ENCODE results near the gene TRPM4. TPM values are rescaled to one million over a fixed set of nuclear protein-coding genes. Genes with fewer than 3 reads are reported as not detected.
"Not testable (repeated sequence)": the region's sequence is repeated elsewhere in the genome, so short reads cannot be mapped to it uniquely, and the experiment has no call there.

Gene TRPM4
- 2.1 and 31.7 TPM in 2 replicates for total RNA-seq (2014; rRNA removed; shearing (Covaris generic))

- DNase-seq (ENCODE audit: low read depth), result peak; percentile 87
Measured at GRCh38 chr19:49157445-49158224, at the start of gene TRPM4. Gene TRPM4 (plus strand): TSS chr19:49157792. CDS start chr19:49157867, 75 bp downstream.

- no peak for DNase-seq (ENCODE audit: low read depth)
Measured at GRCh38 chr19:49109051-49109450, 48.5 kb upstream of the TRPM4 start.

DNA sequence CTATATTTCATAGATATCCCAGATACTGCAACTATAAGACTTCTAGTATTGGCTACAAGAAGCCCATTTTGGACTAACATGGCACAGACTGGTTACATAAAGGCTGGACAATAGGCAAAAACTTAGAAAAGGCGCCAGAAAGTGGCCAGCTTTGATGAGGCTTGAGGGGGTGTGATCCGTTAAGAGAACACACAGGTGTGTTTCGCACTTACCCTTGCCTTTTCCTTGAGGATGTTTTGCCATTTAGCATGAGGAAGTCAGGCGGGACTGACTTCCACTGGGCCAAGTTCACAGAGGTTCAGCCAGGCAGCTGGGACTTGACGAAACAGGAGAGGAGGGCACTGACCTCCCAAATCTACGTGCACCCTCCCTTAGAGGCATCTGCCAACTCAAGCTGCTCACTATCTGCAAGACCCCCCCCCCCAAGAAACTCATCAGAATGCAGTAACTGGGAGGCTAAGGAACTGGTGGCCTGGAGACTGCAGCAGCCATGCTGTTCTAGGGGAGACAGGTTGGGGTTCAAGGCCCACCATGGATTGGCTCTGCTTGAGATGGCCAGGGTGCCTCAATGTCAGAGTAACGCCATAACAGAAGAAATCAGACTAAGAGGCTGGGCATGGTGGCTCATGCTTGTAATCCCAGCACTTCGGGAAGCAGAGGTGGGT lies 47.9 kb upstream of the TRPM4 start:
- no peak for DNase-seq (ENCODE audit: low read depth)

DNA sequence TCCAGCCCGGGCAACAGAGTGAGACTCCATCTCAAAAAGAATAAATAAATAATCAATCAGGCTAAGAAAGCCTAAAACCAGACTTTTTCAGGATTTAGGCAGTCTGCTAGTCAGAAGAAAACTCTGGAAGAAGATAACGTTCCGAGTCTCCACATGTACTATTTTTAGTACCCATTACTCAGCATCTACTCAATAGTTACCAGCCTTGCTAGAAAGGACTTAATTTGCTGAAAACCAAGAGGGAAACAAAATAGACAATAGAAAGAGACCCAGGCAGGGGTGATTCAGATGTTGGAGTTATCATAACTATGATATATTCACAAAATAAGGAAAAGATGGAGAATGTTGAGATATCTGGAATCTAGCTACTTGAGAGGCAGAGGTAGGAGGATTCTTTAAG lies 47.0 kb upstream of the TRPM4 start:
- no peak for DNase-seq (ENCODE audit: low read depth)

GRCh38 chr19:49111218-49111998 lies 46.2 kb upstream of the TRPM4 start:
- DNase-seq (ENCODE audit: low read depth), result no peak

DNA sequence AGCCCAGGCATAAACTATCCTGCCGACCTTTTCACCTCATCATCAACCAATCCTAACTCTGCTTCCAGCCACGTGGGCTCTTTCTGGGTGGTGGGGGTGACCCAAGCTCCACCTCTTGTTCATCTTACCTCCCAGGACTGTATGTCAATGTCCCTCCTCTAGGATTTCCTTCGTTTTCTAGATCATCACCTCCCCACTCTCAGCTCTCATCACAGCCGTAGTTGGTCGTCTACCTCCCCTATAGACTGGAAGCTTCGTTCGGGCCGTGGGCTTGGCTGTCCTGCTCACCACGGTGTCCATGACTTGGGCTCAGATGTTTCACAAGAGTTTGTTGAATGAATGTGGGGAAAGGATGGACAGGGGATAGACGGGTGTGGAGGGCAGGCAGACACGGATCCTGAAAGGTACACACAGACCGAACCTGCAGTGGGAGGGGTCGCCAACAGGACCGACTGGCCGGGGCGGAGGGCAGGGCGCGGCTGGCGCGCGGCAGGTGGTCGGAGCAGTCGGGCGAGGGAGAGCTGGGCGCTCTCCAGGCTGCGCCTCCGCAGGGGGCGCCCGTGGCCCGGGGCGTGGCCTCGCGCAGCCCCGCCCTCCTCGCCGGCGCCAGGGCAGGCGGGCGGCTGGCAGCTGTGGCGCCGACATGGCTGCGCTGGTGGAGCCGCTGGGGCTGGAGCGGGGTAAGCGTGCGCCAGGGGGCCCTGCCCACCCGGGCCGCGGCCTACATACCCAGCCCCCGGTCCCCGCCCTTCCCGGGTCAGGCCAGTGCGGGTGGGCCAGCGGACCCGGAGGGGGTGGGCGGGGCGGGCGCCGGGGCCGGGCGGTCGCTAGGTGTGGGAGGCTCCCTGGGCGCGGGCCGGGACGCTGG lies 43.6 kb upstream of the TRPM4 start, which contains the start of gene LIN7B:
Gene LIN7B, plus strand, starts transcription at position 609 of the 868 bp plus-strand sequence. Its CDS starts 35 bp downstream, at position 644.
- peak; percentile 87 for DNase-seq (ENCODE audit: low read depth)

DNA sequence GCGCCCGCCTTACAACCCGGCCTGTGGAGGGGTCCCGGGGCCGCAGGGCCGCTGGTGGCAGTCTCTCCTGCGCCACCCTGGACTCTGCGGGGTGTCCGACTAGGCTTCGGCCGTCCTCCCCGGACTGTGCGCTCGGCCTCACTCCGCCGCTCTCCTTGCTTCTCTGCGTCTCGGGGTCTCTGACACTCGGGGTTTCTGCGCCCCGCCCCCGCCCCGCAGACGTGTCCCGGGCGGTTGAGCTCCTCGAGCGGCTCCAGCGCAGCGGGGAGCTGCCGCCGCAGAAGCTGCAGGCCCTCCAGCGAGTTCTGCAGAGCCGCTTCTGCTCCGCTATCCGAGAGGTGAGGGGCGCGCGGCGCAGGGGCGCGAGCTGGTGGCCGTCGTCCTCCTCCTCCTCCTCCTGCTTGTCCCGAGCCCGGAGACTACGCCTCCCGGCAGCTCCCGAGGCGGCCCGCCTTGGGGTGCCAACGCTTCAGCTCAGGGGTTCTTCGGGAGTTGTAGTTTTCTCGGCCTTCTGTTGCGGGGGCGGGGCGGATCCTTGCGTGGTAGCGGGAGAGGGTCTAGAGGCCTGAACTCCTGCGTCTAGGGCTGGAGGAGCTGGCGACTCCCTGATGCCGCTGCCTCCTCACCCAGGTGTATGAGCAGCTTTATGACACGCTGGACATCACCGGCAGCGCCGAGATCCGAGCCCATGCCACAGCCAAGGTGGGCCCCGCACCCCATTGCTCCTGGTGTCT lies 42.8 kb upstream of the TRPM4 start:
- peak; percentile 53 for DNase-seq (ENCODE audit: low read depth)

- no peak for DNase-seq (ENCODE audit: low read depth)
Measured at GRCh38 chr19:49116544-49116943, 41.0 kb upstream of the TRPM4 start.

- no peak for DNase-seq (ENCODE audit: low read depth)
Measured at GRCh38 chr19:49117677-49118564, 39.7 kb upstream of the TRPM4 start.

GRCh38 chr19:49118565-49119410 lies 38.8 kb upstream of the TRPM4 start, which contains the start of gene C19orf73:
Gene C19orf73 (minus strand): TSS chr19:49119143. CDS start chr19:49119022, 121 bp downstream.
- DNase-seq (ENCODE audit: low read depth), result peak; percentile 97

DNA sequence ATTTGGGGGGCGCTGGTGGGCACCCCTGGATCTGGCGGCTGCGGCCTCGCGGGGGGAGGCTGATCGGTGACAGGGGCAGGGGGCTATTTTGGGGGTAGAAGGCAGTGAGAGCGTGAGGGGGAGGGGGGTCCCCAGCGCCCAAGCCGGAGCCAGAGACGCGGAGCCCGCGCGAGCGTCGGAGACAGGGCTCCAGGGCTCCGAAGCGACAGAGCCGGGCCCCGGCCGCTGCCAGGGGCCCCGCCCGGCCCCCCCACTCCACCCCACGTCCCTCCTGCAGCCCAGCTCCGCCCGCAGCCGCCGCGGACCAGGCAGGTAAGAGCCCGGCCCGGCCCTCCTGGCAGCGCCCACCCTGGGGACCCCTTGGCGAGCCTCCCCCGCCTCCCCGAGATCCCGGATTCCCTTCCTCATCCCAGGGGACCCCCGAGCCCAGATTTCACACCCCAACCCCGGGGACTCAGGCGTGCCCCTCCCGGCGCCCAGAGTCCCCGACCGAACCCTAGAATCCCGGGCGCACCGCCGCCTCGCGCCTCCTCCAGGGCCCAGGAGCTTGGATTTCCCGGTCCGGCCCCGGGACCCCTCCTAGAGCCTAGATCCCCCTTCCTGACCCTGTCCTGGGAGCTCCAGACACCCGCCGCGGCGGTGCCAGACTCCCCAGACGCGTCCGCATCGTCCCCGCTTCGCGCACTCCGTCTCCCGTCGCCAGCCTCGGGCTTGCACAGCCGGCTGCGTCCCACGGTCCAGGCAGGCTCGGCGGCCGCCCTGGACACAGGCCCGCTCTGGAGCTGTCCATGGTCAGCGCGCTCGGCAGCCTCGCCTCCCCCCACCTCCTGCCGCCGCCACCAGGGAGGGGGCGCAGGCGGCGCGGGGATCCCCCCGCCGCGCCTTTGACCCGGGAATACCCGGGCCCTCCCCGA lies 37.9 kb upstream of the TRPM4 start, which contains the start of gene PPFIA3:
Gene PPFIA3, plus strand, starts transcription at position 134 of the 914 bp plus-strand sequence. CDS start 8,330 bp downstream, outside the sequence.
- peak; percentile 72 for DNase-seq (ENCODE audit: low read depth)

DNA sequence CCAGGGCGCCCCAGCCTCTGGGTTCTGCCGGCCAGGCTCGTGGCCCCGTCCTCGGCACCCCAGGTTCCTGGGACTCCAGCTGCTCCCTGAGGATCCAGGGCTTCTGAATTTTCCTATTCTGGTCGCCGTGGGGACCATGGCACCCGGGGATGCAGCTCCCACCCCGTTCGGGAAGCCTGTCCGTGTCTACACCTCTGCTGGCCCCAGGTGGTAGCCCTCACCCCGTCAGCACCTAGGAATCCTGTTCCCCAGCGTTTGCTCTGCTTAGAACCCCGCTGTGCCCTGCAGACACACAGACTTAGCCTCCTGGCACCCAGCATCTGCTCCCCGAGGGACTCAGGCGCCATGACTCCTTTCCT lies 37.3 kb upstream of the TRPM4 start:
- DNase-seq (ENCODE audit: low read depth), result no peak

- no peak for DNase-seq (ENCODE audit: low read depth)
Measured at GRCh38 chr19:49120868-49121267, 36.7 kb upstream of the TRPM4 start.

DNA sequence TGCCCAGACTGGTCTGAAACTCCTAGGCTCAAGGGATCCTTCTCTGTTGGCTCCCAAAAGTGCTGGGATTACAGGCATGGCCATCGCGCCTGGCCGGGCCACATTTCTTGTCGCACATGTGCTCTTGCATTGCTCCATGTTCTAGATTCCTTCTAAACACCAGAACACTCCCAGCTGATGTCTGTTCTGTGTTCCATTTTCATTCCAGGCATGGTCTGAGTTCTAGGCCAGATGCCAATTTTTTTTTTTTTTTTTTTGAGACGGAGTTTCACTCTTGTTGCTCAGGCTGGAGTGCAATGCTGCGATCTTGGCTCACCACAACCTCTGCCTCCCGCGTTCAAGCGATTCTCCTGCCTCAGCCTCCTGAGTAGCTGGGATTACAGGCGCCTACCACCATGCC lies 35.8 kb upstream of the TRPM4 start:
- not testable (repeated sequence) for DNase-seq (ENCODE audit: low read depth)

DNA sequence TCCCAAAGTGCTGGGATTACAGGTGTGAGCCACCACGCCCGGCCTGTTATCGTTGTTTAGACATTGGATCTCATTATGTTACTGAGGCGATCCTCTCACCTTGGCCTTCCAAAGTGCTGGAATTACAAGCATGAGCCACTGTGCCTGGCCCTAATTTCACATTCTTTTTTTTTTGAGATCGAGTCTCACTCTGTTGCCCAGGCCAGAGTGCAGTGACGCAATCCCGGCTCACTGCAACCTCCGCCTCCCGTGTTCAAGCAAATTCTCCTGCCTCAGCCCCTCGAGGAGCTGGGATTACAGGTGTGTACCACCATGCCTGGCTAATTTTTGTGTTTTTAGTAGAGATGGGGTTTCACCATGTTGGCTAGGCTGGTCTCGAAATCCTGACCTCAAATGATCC lies 34.3 kb upstream of the TRPM4 start:
- not testable (repeated sequence) for DNase-seq (ENCODE audit: low read depth)

DNA sequence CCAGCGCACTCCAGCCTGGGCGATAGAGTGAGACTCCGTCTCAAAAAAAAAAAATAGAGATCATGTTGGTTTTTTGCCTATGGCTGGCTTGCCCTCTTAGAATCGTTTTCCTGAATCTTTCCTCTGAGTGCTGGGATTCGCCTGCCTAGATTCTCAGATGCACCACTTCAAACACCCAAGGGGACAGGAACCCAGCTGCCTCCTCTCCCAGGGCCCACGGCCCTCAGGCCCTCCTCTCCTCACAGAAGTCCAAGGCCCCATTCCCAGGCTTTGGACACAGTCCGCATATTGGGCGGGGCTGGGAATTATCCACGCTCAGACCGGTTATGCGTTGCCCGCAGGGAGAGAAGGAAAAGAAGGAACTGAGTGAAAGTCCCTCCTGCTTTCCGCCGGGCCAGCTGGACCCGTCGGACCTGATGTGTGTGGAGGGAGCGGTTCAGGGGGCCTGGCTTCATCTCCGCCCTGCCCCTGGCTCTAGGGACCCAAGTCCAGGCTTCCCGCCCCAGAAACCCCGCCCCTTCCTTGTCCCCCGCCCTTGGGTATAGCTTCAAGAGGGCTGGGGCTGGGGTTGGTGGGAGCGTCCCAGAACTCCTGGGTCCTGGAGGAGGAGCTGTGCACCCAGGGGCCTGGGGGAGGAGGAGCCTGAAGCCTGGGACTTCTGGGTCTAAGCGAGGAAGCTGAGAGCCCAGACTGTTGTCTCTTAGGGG lies 32.4 kb upstream of the TRPM4 start:
- no peak for DNase-seq (ENCODE audit: low read depth)

GRCh38 chr19:49126575-49126974 lies 31.0 kb upstream of the TRPM4 start:
- DNase-seq (ENCODE audit: low read depth), result no peak
